GM18505 (cell line): ENCODE data around the gene MYO1H.

Source experiments
- ATAC-seq: cut with Tn5 transposase; IDR thresholded peaks from one replicate; pipeline ENCODE4 v1.9.1; 2021; ENCODE audit not compliant: unreplicated experiment
- POLR2A ChIP-seq: IDR thresholded peaks from 4 replicates; pipeline ENCODE4 v1.6.1; 2011; ENCODE audit warnings: borderline replicate concordance; ENCODE audit not compliant: insufficient read depth, insufficient read length; ENCODE audit errors: extremely low read depth

Gene MYO1H

DNA sequence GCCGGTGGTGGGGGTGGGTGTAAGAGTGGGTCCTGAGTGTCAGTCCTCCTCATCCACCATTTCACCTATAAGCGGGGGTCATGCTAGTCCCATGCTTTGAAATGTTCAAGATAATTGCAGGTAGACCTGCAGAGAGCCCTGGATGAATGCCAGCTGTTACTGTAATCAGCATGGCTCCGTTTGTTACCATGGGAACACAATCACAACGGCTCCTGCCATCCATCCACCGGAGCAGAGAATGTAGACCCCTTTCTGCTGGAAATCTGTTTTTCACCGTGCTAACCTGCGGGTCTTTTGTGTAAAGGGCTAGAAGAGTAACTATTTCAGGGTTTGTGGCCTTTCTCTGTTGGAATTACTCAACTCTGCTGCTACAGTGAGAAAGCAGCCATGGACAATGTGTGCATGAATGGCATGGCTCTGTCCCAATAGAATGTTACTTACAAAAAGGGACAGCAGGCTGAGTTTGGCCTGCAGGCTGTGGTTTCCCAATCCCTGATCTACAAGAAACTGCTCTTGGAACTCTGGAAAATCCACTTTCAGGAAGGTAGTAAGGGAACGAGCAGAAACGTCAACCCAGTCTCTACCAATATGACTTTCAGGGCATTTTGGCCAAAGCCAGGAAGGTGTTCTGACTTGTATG, 93.3 kb downstream of the MYO1H start:
- TF ChIP-seq POLR2A: no peak
- ATAC-seq: no peak

DNA sequence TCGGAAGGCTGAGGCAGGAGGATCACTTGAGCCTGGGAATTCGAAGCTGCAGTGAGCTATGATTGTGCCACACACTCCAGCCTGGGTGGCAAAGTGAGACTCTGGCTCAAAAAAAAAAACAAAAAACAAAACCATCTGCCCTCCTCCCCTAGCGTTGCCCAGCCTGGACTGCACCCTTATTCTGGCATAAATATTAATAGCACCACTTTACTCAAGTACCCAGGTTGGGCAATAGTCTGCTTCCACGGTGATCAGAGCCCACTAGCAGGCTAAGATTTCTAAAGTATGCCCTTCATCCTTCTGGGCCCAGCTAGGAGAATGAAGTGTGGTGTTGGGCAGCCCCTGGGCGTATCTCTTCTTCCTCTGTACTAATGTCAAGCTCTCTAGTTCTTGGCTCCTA, 96.1 kb downstream of the MYO1H start:
- no peak for TF ChIP-seq POLR2A
- no peak for ATAC-seq

DNA sequence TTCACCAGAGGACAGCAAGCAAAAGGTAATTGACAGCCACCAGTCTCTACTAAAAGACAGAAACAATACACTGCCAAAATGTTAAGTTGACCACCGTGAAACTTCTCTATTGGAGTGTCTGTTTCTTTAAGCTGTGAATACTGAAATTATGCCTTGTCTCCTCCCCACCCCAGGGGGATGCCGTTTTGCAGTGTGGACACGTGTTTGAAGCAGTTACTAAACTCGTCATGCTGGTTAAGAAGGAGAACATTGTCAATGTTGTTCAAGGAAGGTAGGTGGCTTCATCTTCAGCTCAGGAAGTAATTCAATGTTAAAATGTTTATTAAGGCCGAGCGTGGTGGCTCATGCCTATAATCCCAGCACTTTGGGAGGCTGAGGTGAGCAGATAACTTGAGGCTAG, 96.6 kb downstream of the MYO1H start:
- no peak for ATAC-seq
- TF ChIP-seq POLR2A: no peak

DNA sequence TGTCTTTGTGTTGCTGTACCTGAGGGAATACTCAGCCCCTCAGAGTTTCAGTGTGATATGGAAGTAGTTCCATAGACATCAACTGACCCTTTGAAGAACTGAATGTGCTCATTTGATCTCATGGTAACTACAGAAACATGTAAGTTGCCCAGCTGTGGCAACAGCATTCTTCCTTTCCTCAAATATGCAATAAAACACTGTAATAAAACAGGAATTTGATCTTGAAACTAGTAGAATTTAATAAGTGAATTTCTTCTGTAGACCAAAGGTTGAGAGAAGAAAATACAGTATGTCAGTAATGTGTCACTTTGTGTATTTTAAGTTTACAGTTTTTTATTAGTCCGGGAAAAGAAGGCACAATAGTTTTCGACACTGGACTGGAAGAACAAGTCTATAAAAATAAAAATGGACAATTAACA, 97.5 kb downstream of the MYO1H start:
- ATAC-seq: no peak
- no peak for TF ChIP-seq POLR2A

DNA sequence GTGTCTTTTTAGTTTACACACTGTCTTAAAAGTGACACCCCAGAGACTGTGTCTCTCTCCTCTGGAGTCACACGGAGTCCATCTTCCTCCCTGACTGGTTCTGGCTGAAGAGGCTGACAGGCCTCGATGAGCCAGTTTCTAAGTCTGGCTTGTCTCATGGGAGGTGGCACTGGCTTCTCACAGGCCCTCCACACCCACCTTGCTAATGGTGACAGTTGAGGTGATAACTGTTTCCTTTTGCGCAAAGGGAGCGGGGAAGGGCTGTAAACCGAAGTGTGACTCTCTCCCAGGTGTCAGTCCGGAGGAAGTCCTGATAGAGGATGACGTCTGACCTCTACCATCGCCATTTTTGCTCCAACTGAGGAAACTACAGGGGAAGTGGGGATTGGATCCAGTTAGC, 99.2 kb downstream of the MYO1H start:
- no peak for ATAC-seq
- TF ChIP-seq POLR2A: no peak

DNA sequence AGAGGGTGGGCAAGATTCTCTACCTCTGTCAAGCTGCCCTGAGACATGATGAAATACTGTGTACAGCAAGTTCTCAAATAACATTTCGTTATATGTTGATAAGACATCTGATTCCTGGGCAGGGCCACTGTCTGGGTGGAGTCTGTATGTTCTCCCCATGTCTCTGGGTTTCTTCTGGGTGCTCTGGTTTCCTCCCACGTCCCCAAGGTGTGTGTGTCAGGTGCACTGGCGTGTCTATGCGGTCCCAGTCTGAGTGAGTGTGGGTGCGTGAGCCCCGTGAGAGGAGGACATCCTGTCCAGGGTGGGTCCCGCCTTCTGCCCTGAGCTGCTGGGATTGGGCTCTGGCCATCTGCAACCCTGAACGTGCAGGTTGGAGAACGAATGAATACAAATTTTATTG, 99.8 kb downstream of the MYO1H start:
- ATAC-seq: no peak
- no peak for TF ChIP-seq POLR2A

DNA sequence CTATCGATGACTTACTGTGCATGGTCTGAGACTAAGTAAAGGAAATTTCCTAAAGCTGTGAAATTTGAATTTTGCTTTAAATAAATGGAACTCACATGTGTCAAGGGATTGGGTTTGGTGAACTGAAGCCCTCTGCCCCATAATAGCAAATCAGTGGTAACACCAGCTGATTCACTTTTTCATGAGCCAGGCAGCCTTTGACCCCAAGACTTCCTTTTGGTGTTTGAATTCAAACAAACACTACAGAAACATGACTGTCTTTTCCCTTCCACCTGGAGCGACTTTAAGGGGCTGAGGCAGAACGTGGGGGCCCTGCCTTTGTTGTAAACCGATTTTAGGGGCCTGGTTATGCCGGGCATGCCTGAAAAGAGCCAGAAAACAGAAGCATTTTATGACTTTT, 100.6 kb downstream of the MYO1H start:
- ATAC-seq: no peak
- no peak for TF ChIP-seq POLR2A

DNA sequence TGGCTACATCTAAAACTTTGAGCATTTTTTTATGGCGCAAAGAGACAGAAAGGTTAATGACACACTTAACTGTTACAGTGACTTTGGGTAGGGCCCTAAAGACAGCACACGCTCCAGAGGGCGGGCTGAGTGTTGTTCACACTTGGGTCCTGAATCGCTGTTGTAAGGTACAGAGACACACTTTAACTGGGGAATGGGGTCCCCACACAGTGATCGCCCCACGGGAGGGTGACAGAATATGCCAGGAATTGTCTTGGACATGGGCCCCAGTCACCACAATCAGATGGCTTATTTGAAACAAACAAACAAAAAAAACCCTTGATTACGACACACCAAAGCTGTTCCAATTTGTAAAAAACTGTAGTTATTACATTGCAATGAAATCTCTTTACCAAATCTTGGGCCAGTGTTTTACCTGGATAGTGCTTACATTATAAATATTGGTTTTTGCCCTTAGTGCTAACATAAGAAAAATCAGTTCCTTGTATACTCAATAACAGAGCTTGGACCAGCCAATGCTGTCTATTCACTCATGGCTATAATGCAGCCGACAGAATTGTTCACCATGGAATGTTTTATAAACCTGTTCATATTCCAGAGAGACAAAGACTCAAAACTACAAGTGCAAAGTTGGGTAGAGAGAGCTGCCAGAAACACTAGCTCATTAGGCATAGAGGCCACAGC, 101.1 kb downstream of the MYO1H start:
- ATAC-seq: no peak

DNA sequence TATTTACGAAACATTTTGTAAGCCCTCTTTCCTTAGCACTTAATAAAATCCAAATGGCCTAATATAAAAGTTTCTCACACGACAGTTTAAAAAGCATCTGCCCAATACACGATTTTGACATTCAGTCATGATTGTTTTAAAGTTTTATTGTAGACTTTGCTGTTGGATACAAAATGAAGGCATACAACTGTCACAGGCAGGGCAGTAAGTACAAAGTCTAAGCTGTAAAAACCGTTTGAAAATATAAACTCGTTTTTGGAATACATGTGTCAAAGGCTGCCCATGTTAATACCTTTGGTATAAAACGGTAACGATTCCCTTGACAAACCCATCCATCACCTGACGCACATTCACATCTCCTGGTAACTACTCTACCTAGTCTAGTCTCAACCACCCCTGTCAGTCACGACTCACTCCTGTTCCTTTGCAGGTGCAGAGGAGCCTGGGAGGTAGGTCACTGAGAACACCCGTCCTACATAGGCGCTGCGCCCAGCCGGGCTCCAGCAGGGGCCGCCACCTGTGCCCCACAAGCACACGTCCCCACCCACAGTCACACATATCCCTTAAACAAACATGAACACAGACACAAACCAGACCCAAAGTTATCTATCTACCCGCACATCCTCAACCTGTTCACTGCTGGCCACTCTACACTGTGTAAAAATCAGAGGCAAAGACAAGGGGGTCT, 102.3 kb downstream of the MYO1H start:
- TF ChIP-seq POLR2A: no peak
- no peak for ATAC-seq

More for the DNA sequence above, 101.1 kb downstream of the MYO1H start:
- no peak for TF ChIP-seq POLR2A

DNA sequence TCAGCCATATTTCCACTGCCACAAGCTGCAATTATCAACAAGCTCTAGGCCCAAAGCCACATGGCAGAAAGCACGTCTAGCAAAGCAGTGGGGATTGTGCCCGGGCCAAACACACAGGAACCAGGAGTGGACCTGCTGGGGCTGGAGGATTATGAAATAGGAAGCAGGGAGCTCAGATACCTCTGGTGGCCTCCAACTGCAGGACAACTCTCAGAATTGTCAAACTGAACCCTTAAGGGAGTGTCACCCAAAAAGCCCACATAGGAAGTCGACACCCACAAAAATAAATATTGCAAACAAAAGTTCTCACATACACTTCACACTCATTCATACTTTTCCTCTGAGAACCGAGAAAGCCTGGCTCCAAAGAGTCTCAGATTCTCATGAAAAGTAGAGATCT, 103.3 kb downstream of the MYO1H start:
- no peak for TF ChIP-seq POLR2A
- ATAC-seq: no peak

DNA sequence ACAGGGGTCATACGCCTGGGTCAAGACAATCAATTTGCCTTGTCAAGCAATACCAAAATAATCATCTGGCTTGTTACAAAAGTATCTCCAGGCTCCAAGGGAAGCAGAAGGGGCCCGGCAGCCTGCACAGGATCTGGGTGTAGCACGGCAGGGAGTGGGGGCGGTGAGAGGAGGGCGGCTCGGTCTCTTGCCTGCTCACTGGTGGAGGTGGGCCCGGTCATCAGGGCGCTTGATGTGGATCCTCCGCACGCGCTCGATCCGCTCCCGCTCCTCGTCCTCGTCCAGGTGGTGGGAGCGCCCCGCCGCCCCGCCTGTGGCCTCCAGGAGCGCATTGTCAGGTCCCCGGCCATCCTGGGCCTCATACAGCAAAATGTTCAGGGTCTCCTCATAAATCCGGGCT, 103.7 kb downstream of the MYO1H start:
- ATAC-seq: no peak

DNA sequence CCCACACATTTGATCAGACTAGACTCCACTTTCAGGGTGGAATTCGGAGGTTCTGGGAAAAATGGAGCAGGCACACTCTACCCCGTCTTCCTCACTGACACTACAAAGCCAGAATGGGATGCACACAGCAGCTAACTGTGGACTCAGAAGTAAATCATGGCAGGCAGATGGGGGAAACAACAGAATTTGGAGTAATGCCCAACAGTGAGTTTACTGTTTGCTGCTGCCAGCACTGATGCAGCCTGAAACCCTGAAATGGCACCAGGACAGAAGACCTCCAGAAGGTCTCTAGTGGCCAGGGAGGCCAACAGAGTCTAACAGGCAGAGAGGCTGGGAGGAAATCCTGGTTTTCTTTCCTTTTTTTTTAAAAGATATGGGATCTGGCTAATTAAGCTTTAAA, 104.8 kb downstream of the MYO1H start:
- ATAC-seq: no peak
- TF ChIP-seq POLR2A: no peak

More for the DNA sequence above, 103.7 kb downstream of the MYO1H start:
- no peak for TF ChIP-seq POLR2A

DNA sequence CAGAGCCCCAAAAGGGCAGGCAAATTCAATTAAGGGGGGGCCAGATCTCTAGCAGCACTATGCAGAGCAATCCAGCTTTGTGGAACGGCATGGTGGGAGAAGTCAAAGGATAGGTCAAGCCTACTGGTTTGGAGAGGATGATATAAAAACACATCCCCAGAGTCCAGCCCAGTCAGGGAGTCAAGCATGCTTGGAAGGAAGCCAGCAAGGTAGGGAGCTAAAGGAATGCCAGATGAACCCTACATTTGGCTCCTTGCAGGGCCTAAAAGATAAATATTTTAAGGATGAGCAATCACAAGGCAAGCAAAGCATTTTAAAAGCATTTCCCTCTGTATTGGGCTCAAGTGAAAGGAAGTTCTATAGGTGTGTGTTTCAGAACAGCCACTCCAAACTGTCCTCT, 108.0 kb downstream of the MYO1H start:
- TF ChIP-seq POLR2A: no peak
- no peak for ATAC-seq

DNA sequence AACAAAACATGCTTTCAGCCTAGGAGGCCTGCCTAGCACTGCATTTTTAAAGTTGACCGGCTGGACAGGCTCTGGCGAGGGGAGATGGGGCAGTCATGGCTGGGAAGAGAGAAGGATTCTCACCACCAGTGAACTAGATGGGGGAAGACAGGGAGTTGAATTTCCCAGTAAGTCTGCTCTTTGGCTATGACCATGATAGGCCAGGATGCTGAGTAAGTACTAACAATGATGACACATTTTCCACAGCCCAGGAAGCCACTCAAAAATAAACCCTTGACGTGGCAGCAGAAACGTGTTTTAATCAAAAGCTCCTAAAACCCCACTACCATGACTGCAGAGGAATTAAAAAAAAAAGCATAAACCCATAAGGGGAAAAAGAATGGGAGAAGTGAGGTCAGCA, 110.4 kb downstream of the MYO1H start:
- ATAC-seq: no peak
- no peak for TF ChIP-seq POLR2A

DNA sequence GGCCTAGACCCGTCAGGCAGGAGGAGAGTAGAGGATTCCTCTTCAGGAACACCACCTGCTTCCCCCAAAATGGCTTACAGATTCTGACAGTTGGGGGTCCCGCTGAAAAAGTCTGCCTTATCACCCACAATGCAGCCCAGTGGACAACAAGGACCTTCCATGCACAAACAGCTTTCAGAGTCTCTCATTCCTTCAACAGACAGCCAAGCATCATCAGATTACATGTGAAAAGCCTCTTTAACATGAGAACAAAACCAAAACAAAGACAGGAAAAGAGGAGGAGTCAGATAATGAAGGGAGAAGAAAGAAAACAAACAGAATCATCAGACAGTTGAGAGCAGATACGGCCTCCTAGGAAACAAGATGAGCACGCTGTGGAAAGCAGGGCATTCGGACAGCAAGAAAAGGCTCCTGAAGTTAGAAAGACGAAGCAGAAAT, 111.1 kb downstream of the MYO1H start:
- ATAC-seq: no peak
- no peak for TF ChIP-seq POLR2A

DNA sequence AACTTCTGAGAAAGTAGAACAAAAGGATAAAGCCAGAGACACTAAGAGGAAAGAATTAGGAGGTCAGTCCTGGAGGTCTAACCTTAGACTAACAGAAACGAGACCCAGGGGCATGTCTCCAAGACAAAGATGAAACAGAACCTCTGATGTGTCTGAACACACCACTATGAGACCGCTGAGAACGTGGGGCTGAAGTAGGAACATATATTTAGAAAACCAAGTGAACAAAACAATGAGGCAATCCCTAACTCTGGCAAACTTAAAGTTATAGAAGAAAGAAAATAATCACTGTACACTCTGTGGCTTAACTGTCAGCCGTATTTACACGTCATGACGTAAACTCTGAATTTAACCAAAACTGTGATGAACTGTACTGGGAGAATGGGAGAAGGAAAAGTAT, 111.5 kb downstream of the MYO1H start:
- no peak for ATAC-seq
- TF ChIP-seq POLR2A: no peak
